Left ventricle myocardium inferior (tissue), 1 donor: ENCODE data around the gene URM1. TPM values are rescaled to one million over a fixed set of nuclear protein-coding genes. Genes with fewer than 3 reads are reported as not detected.
A peak's percentile ranks its signal among the peaks of the same experiment; 100 is the strongest.
"Not testable (repeated sequence)": the region's sequence is repeated elsewhere in the genome, so short reads cannot be mapped to it uniquely, and the experiment has no call there.

Source experiments
- DNase-seq: peaks from one replicate; pipeline ENCODE4 v3.0.0-alpha.2; 2020
- H3K27ac ChIP-seq: fragments of 200-600 bp; replicated peaks from 2 replicates; pipeline ENCODE4 v1.8.0; 2021
- H3K27me3 ChIP-seq: fragments of 200-600 bp; 2 replicates; pipeline ENCODE4 v1.8.0; 2021; ENCODE audit warnings: low read depth
- H3K36me3 ChIP-seq: fragments of 200-600 bp; 2 replicates; pipeline ENCODE4 v1.8.0; 2021
- H3K4me1 ChIP-seq: fragments of 200-600 bp; 2 replicates; pipeline ENCODE4 v1.8.0; 2021
- H3K4me3 ChIP-seq: fragments of 200-600 bp; 2 replicates; pipeline ENCODE4 v1.8.0; 2021; ENCODE audit warnings: mild to moderate bottlenecking, moderate library complexity
- H3K9me3 ChIP-seq: fragments of 200-600 bp; replicated peaks from 2 replicates; pipeline ENCODE4 v1.8.0; 2021
- intact Hi-C: fragments of 100-400 bp; cut with micrococcal nuclease; formaldehyde crosslinking; loops from one replicate; pipeline ENCODE4 v1.11.0; 2022
- total RNA-seq: library from RNA; stranded (reverse); fragmentation: NEBNext Ultra II Directional; extraction: Animal tissue kit (Norgen Biotek cat#: 25700); gene quantifications from one replicate; pipeline ENCODE4 v1.2.1, GENCODE V29; 2021
- TF ChIP-seq, protein P1 (sequence below): fragments of 200-600 bp; IDR thresholded peaks from 2 replicates; pipeline ENCODE4 v1.8.0; 2021; ENCODE audit warnings: antibody characterized with exemption, mild to moderate bottlenecking, borderline replicate concordance
- donor health status: DM: no; HTN: yes; CAD: no; lungs with severe emphysema.

Gene URM1
- total RNA-seq, 1 donor from 2014 or later = 57.0 TPM

DNA sequence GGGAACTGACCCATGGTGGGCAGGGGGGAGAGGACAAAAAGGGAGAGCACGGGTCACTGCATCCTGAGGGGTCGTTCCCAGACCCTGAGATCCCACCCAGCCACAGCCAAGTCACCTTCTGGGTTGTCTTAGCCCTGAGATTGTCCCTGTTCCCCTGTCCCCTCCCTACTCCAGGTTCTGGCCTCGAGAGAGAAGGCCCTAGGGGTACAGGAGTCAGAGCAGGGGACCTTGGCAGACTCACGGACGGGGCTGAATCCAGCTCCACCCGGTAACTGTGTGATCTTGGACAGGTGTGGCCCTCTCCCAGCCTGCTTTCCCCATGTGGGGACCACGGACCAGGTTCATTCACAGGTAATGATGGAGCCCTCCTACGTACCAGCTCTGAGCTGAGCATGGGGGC is 38.3 kb downstream of the URM1 start:
- no peak overlapping the region for H3K4me3 ChIP-seq
- intact Hi-C loops = no loop called here
- TF ChIP-seq, protein P1, sequence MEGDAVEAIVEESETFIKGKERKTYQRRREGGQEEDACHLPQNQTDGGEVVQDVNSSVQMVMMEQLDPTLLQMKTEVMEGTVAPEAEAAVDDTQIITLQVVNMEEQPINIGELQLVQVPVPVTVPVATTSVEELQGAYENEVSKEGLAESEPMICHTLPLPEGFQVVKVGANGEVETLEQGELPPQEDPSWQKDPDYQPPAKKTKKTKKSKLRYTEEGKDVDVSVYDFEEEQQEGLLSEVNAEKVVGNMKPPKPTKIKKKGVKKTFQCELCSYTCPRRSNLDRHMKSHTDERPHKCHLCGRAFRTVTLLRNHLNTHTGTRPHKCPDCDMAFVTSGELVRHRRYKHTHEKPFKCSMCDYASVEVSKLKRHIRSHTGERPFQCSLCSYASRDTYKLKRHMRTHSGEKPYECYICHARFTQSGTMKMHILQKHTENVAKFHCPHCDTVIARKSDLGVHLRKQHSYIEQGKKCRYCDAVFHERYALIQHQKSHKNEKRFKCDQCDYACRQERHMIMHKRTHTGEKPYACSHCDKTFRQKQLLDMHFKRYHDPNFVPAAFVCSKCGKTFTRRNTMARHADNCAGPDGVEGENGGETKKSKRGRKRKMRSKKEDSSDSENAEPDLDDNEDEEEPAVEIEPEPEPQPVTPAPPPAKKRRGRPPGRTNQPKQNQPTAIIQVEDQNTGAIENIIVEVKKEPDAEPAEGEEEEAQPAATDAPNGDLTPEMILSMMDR = no peak
- DNase-seq = no peak
- no peak overlapping the region for H3K27ac ChIP-seq
- peaks cover 70% of the 10 kb centered on the region for H3K27me3 ChIP-seq
- no peaks in the 10 kb centered on the region for H3K36me3 ChIP-seq
- H3K9me3 ChIP-seq = no peaks in the 10 kb centered on the region
- H3K4me1 ChIP-seq = peaks cover 28% of the 10 kb centered on the region

DNA sequence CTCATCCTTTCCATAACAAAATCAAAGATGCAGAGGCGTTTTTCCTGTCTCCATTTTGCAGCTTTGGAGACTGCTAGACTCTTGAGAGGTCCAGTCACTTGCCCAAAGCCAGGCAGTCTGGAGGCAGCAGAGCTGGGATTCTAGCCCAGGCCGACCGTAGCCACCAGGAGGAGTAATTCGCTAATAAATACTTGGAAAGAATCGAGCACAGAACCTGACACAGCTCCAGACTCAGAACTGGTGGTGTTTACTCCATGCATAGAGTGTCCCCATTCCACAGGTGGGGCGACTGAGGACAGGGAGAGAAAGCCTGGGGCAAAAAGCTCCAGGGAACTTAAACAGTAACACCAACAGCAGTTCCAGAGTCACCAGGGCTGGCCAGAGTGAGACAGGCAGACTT is 38.8 kb downstream of the URM1 start:
- intact Hi-C loops = no loop called here
- Histone ChIP-seq H3K4me1 (peaks cover 28% of the 10 kb centered on the region), H3K36me3 (no peaks in the 10 kb centered on the region), H3K4me3 (no peak overlapping the region), H3K27me3 (peaks cover 72% of the 10 kb centered on the region), H3K27ac (no peak overlapping the region), H3K9me3 (no peaks in the 10 kb centered on the region)
- no peak for DNase-seq
- TF ChIP-seq, protein P1 = peak; percentile 36

DNA sequence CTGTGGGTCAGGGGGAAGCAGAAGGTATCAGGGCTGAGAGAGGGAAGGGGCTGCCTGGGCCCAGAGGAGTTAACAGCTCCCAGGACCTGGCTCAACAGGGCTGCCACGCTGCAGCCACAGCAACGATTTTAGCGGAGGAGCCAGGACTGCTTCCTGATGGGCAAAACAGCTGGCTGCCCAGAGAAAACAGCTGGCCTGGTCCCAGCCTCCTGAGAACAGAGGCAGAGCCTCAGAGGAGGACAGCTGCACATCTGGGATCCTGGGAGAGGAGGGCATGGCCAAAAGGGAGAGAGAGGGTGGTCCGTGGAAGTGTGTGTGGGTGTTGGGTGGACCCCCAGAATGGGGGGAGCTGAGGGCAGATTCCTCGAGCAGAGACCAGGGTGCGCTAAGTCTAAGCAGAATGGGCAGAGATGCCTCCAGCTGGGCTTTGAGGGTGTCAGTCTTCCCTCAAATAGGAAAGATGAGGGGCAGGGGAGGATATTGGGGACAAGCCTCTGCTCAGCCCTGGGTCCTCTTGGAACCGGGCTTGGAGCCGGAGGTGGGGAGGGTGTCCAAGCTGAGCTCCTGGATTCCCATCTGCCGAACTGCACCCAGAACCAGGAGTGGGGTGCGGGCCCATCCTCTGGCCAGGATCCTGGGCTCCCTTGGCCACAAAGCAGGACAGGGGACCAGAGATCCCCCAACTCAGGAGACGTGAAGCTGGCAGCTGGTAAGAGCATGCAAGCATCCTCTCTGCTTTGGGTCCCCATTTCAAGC is 40.4 kb downstream of the URM1 start:
- intact Hi-C loops = no loop called here
- TF ChIP-seq, protein P1 = no peak
- Histone ChIP-seq H3K36me3 (no peaks in the 10 kb centered on the region), H3K27me3 (peaks cover 77% of the 10 kb centered on the region), H3K4me1 (peaks cover 28% of the 10 kb centered on the region), H3K27ac (no peak overlapping the region), H3K4me3 (no peak overlapping the region), H3K9me3 (no peaks in the 10 kb centered on the region)
- DNase-seq = no peak

DNA sequence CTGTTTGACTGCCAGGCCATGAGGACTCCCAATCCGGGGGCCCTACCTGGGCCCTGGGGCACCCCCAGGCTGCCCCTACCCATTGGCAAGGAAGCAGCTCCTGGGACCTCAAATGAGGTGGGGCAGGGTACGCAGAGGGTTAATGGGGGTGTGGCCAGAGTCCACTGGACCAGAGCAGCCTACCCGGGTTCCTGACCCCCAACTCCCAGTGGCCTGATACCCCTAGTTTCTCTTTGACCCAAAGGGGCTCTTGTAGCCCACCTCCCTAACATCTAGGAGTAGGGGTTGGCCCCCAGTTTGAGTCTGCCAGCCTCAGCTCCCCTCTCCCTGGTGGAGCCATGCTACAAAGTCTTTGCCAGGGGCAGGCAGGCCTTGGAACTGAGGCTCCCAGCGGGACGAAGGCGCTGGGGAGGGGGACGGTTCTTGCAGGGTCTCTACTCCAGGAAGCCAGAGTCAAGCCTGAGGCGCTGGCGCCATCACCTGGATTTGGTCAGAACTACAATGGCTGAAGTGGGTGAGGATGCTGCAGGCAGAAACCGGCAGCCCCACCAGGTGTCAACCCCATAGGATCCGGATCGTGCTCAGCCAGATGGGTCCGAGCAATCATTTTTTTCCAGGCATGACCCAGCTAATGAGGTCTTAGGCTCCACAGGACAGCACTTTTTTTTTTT is 41.1 kb downstream of the URM1 start:
- TF ChIP-seq, protein P1 = peak; percentile 68
- Histone ChIP-seq H3K27me3 (peaks cover 79% of the 10 kb centered on the region), H3K4me3 (no peak overlapping the region), H3K9me3 (no peaks in the 10 kb centered on the region), H3K36me3 (no peaks in the 10 kb centered on the region), H3K27ac (no peak overlapping the region), H3K4me1 (peaks cover 22% of the 10 kb centered on the region)
- peak; percentile 31 for DNase-seq
- intact Hi-C loops = no loop called here

DNA sequence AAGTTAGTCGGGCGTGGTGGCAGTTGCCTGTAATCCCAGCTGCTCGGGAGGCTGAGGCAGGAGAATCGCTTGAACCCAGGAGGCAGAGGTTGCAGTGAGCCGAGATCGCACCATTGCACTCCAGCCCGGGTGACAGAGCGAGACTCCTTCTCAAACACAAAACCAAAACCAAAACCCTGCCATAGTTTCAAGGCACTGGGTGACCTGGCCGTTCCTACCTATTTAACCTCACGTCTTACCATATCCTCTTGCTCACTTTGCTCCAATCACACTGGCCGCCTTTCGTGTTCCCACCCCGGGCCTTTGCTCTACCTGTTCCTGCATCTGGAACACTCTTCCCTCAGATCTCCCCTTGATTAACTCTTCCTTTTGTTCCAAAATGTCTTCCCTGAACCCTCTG is 42.6 kb downstream of the URM1 start:
- intact Hi-C loops, H3K9me3 ChIP-seq, DNase-seq, H3K36me3 ChIP-seq, H3K27ac ChIP-seq, H3K4me3 ChIP-seq: not testable (repeated sequence)
- Histone ChIP-seq H3K27me3 (peaks cover 81% of the 10 kb centered on the region), H3K4me1 (peaks cover 10% of the 10 kb centered on the region)

DNA sequence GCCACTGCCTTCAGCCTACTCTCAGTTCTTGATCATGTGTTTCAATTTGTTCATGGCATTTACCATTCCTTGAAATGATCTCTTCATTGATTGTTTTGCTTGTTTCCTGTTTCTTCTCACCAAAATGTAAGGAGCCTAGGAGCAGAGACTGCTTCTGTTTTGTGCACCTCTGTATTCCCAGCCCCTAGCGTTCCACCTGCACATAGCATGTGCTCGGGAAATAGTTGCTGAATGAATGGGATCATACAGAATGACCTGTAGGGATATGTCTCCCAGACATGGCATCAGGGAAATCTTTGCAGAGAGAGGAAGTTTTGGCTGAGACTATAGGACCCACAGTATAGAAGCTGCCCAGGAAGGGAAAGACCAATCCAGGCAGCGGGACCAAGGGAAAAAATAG is 43.3 kb downstream of the URM1 start:
- Histone ChIP-seq H3K27ac (no peak overlapping the region), H3K36me3 (no peaks in the 10 kb centered on the region), H3K4me1 (peaks cover 16% of the 10 kb centered on the region), H3K4me3 (no peak overlapping the region), H3K9me3 (no peaks in the 10 kb centered on the region), H3K27me3 (peaks cover 81% of the 10 kb centered on the region)
- TF ChIP-seq, protein P1 = no peak
- no peak for DNase-seq
- intact Hi-C loops = no loop called here
